ENCODE data around the gene ERN2. TPM values are rescaled to one million over a fixed set of nuclear protein-coding genes. Genes with fewer than 3 reads are reported as not detected.
"Not testable (repeated sequence)": the region's sequence is repeated elsewhere in the genome, so short reads cannot be mapped to it uniquely, and the experiment has no call there.

ERN2 gene
- total RNA-seq, 6 experiments from 2014 or later = not detected

GRCh38 chr16:23726710-23727109, 13.7 kb upstream of the ERN2 start:
- no peak overlapping the region for H3K27ac Mint-ChIP-seq
- no peaks in the 10 kb centered on the region; the same call in none of the 2 replicates for H3K36me3 Mint-ChIP-seq (ENCODE audit: low read depth)
- no peak for DNase-seq
- peaks cover 8% of the 10 kb centered on the region for H3K9me3 Mint-ChIP-seq
- peaks cover 8% of the 10 kb centered on the region; the same call in 1 of the 2 replicates for H3K27me3 Mint-ChIP-seq (ENCODE audit: insufficient read depth)
- no peak for TF ChIP-seq CTCF (IDR thresholded peaks at IDR 0.05)
- H3K4me3 Mint-ChIP-seq = no peak overlapping the region
- H3K4me1 Mint-ChIP-seq (ENCODE audit: low read depth) = peaks cover 16% of the 10 kb centered on the region

GRCh38 chr16:23724785-23725131, 11.7 kb upstream of the ERN2 start:
- Mint-ChIP-seq H3K27ac (no peak overlapping the region), H3K36me3 (ENCODE audit: low read depth) (no peaks in the 10 kb centered on the region; the same call in none of the 2 replicates), H3K27me3 (ENCODE audit: insufficient read depth) (peaks cover 8% of the 10 kb centered on the region; the same call in 1 of the 2 replicates), H3K4me1 (ENCODE audit: low read depth) (peaks cover 12% of the 10 kb centered on the region), H3K9me3 (peaks cover 8% of the 10 kb centered on the region), H3K4me3 (no peak overlapping the region)
- TF ChIP-seq CTCF (IDR thresholded peaks at IDR 0.05) = no peak
- DNase-seq = no peak

GRCh38 chr16:23724096-23724784, 11.2 kb upstream of the ERN2 start:
- peaks cover 8% of the 10 kb centered on the region; the same call in 1 of the 2 replicates for H3K27me3 Mint-ChIP-seq (ENCODE audit: insufficient read depth)
- no peak overlapping the region for H3K4me3 Mint-ChIP-seq
- H3K9me3 Mint-ChIP-seq = peaks cover 8% of the 10 kb centered on the region
- H3K27ac Mint-ChIP-seq = no peak overlapping the region
- H3K36me3 Mint-ChIP-seq (ENCODE audit: low read depth) = no peaks in the 10 kb centered on the region; the same call in none of the 2 replicates
- TF ChIP-seq CTCF (IDR thresholded peaks at IDR 0.05) = no peak
- no peak for DNase-seq
- peaks cover 8% of the 10 kb centered on the region for H3K4me1 Mint-ChIP-seq (ENCODE audit: low read depth)

- H3K4me3 Mint-ChIP-seq; H3K36me3 Mint-ChIP-seq (ENCODE audit: low read depth); H3K4me1 Mint-ChIP-seq (ENCODE audit: low read depth); H3K9me3 Mint-ChIP-seq; DNase-seq; H3K27ac Mint-ChIP-seq: not testable (repeated sequence)
- peaks cover 15% of the 10 kb centered on the region for H3K27me3 Mint-ChIP-seq (ENCODE audit: insufficient read depth)
These were observed 9.7 kb upstream of the ERN2 start for GRCh38 chr16:23722613-23723240.

- Mint-ChIP-seq H3K27ac (no peak overlapping the region), H3K4me1 (ENCODE audit: low read depth) (no peaks in the 10 kb centered on the region), H3K36me3 (ENCODE audit: low read depth) (no peaks in the 10 kb centered on the region), H3K27me3 (ENCODE audit: insufficient read depth) (peaks cover 29% of the 10 kb centered on the region), H3K9me3 (no peaks in the 10 kb centered on the region), H3K4me3 (no peak overlapping the region)
- TF ChIP-seq CTCF (IDR thresholded peaks at IDR 0.05) = no peak
- no peak for DNase-seq
These were observed 3.5 kb upstream of the ERN2 start for GRCh38 chr16:23716484-23716883.

GRCh38 chr16:23711785-23712184, 1.2 kb downstream of the ERN2 start:
- Mint-ChIP-seq H3K27me3 (ENCODE audit: insufficient read depth) (peaks cover 45% of the 10 kb centered on the region), H3K36me3 (ENCODE audit: low read depth) (no peaks in the 10 kb centered on the region)

More at GRCh38 chr16:23711785-23712184, 1.2 kb downstream of the ERN2 start:
- TF ChIP-seq CTCF (IDR thresholded peaks at IDR 0.05) = no peak
- no peaks in the 10 kb centered on the region for H3K4me1 Mint-ChIP-seq (ENCODE audit: low read depth)
- peaks cover 16% of the 10 kb centered on the region; the same call in 1 of the 2 replicates for H3K9me3 Mint-ChIP-seq
- no peak overlapping the region for H3K27ac Mint-ChIP-seq
- H3K4me3 Mint-ChIP-seq = no peak overlapping the region
- no peak for DNase-seq

All from HFFc6 (cell line).